ENCODE results near the gene FEM1C.

DNA sequence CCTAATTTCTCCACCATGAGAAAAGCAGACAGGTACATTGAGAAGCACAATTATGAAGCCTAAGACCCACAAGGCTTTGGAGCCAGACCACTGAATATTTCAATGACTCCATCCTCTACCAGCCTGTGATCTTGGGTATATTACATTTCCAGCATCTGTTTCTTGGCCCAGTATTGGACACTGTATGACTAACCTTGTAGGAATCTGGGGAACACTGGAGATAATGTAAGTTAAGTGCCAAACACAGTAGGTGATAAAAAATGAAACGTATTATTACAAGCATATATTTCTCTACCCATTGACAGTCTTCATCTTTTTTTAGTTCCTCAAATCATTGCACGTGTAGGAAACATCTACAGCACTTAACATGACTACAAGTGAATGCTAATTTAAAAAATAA is 28.6 kb upstream of the FEM1C start:
- TF ChIP-seq ZNF510 (tag by site-specific recombination; IDR thresholded peaks at IDR 0.05; ENCODE audit: insufficient replicate concordance) (no peak), KLF9 (tag by site-specific recombination; IDR thresholded peaks at IDR 0.05; ENCODE audit: low read depth) (no peak), ZNF416 (tag by site-specific recombination; IDR thresholded peaks at IDR 0.05) (no peak), ZNF830 (tag by site-specific recombination; IDR thresholded peaks at IDR 0.05; ENCODE audit: low read depth) (no peak), ZBTB48 (tag by site-specific recombination; IDR thresholded peaks at IDR 0.05) (no peak)
- TF ChIP-seq, protein P1, sequence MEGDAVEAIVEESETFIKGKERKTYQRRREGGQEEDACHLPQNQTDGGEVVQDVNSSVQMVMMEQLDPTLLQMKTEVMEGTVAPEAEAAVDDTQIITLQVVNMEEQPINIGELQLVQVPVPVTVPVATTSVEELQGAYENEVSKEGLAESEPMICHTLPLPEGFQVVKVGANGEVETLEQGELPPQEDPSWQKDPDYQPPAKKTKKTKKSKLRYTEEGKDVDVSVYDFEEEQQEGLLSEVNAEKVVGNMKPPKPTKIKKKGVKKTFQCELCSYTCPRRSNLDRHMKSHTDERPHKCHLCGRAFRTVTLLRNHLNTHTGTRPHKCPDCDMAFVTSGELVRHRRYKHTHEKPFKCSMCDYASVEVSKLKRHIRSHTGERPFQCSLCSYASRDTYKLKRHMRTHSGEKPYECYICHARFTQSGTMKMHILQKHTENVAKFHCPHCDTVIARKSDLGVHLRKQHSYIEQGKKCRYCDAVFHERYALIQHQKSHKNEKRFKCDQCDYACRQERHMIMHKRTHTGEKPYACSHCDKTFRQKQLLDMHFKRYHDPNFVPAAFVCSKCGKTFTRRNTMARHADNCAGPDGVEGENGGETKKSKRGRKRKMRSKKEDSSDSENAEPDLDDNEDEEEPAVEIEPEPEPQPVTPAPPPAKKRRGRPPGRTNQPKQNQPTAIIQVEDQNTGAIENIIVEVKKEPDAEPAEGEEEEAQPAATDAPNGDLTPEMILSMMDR (tag by site-specific recombination; IDR thresholded peaks at IDR 0.05): no peak
- TF ChIP-seq, protein P2, sequence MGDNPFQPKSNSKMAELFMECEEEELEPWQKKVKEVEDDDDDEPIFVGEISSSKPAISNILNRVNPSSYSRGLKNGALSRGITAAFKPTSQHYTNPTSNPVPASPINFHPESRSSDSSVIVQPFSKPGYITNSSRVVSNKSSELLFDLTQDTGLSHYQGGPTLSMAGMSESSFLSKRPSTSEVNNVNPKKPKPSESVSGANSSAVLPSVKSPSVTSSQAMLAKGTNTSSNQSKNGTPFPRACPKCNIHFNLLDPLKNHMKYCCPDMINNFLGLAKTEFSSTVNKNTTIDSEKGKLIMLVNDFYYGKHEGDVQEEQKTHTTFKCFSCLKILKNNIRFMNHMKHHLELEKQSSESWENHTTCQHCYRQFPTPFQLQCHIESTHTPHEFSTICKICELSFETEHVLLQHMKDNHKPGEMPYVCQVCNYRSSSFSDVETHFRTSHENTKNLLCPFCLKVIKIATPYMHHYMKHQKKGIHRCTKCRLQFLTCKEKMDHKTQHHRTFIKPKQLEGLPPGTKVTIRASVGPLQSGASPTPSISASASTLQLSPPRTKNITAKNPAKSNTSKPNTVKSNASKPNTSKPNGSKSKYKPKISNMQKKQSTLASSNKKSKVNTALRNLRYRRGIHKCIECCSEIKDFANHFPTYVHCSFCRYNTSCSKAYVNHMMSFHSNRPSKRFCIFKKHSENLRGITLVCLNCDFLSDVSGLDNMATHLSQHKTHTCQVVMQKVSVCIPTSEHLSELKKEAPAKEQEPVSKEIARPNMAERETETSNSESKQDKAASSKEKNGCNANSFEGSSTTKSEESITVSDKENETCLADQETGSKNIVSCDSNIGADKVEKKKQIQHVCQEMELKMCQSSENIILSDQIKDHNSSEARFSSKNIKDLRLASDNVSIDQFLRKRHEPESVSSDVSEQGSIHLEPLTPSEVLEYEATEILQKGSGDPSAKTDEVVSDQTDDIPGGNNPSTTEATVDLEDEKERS (tag by site-specific recombination; IDR thresholded peaks at IDR 0.05): no peak
- TF ChIP-seq, protein P3, sequence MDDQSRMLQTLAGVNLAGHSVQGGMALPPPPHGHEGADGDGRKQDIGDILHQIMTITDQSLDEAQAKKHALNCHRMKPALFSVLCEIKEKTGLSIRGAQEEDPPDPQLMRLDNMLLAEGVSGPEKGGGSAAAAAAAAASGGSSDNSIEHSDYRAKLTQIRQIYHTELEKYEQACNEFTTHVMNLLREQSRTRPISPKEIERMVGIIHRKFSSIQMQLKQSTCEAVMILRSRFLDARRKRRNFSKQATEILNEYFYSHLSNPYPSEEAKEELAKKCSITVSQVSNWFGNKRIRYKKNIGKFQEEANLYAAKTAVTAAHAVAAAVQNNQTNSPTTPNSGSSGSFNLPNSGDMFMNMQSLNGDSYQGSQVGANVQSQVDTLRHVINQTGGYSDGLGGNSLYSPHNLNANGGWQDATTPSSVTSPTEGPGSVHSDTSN (CRISPR knock-in tag; IDR thresholded peaks at IDR 0.05): no peak
